GM21367 (cell line): ENCODE measurements around the gene NFIL3.
"Not testable (repeated sequence)": the region's sequence is repeated elsewhere in the genome, so short reads cannot be mapped to it uniquely, and the experiment has no call there.

Experiments used
- ATAC-seq: cut with Tn5 transposase; IDR thresholded peaks from one replicate; pipeline ENCODE4 v1.9.1; 2021; ENCODE audit not compliant: unreplicated experiment

NFIL3 gene, protein sequence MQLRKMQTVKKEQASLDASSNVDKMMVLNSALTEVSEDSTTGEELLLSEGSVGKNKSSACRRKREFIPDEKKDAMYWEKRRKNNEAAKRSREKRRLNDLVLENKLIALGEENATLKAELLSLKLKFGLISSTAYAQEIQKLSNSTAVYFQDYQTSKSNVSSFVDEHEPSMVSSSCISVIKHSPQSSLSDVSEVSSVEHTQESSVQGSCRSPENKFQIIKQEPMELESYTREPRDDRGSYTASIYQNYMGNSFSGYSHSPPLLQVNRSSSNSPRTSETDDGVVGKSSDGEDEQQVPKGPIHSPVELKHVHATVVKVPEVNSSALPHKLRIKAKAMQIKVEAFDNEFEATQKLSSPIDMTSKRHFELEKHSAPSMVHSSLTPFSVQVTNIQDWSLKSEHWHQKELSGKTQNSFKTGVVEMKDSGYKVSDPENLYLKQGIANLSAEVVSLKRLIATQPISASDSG

DNA sequence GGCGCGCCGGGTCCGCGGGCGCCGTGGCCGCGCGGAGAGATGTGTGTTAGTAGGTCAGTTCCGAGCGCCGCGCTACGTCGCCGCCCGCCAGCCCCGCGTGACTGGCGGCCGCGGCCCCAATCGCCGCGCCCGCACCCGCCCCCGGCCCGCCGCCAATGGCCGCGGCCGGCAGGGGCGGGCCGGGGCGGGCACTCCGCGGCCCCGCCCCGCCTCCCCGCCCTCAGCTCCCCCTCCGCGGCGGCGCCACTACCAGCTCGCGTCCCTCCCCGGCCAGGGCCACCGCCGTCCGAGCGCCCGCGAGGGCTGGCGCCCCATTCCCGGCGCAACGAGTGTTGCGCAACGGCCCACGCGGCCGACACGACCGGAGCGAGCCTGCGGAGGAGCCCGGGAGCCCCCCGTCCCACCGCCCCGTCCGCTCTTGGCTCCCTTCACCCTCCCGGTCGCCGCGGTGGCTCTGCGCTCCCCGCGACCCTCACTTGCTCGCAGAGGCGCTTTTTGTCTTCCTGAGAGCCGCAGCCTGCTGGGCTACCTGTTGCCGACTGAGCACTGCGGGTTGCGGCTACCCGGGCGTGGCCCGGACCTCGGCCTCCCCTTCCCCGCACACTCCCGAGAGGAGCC lies at the start of gene NFIL3:
NFIL3 (minus strand) TSS at position 48 of the 618 bp plus-strand sequence. CDS start 13,098 bp downstream, outside the sequence.
- peak; percentile 71 for ATAC-seq

DNA sequence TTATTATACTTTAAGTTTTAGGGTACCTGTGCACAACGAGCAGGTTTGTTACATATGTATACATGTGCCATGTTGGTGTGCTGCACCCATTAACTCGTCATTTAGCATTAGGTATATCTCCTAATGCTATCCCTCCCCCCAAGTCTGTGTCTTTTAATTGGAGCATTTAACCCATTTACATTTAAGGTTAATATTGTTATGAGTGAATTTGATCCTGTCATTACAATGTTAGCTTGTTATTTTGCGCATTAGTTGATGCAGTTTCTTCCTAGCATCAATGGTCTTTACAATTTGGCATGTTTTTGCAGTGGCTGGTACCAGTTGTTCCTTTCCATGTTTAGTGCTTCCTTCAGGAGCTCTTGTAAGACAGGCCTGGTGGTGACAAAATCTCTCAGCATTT lies 47.9 kb upstream of the NFIL3 start:
- ATAC-seq, result not testable (repeated sequence)

DNA sequence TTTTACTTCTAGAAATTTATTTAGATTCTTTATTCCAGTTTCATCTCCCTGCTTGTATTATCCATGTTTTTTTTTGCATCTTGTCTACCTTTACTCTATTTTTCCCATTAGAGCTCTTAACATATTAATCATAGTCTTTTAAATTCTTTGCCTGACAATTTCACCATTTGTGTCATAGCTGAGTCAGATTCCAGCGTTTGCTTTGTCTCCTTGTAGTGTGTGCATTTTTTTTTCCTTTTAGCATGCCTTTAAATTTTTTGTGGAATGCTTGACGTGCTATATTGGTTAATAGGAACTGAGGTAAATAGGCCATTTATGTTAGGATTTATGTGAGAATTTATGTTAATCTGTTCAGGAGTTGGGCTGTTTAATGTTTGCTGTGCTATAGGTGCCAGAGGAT lies 41.8 kb upstream of the NFIL3 start:
- ATAC-seq, result no peak

DNA sequence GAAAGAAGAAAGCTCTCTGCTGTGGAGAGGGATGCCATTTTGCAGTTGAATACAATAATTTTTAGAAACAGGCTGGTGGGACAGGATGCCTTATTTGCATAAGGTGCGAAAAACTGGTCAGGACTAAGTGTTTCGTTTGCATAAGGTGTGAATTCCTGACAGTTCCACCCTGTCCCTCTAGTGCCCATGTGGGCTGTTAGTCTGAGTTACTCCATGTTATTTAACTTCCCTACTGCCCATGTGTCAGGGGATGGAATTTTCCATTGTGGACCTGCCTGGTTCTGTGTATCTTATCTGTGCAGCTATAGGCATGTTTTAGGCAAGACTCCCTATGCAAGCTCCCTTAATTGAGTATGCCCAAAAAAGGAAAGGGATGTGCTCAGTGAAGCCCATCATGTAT lies 35.3 kb upstream of the NFIL3 start:
- no peak for ATAC-seq

DNA sequence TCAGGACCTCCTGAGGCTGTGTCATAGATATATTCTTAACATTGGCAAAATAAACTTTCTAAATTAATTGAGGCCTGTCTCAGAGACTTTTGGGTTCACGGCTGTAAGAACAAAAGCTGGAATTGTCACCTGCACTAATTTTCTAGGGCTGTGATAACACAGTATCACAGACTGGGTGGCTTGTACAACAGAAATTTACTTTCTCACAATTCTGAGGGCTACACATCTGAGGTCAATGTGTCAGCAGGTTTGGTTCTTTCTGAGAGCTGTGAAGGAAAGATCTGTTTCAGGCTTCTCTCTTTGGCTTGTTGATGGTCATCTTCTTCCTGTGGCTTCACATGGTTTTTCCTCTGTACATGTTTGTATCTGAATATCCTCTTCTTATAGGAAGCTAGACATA lies 29.2 kb upstream of the NFIL3 start:
- ATAC-seq, result no peak

DNA sequence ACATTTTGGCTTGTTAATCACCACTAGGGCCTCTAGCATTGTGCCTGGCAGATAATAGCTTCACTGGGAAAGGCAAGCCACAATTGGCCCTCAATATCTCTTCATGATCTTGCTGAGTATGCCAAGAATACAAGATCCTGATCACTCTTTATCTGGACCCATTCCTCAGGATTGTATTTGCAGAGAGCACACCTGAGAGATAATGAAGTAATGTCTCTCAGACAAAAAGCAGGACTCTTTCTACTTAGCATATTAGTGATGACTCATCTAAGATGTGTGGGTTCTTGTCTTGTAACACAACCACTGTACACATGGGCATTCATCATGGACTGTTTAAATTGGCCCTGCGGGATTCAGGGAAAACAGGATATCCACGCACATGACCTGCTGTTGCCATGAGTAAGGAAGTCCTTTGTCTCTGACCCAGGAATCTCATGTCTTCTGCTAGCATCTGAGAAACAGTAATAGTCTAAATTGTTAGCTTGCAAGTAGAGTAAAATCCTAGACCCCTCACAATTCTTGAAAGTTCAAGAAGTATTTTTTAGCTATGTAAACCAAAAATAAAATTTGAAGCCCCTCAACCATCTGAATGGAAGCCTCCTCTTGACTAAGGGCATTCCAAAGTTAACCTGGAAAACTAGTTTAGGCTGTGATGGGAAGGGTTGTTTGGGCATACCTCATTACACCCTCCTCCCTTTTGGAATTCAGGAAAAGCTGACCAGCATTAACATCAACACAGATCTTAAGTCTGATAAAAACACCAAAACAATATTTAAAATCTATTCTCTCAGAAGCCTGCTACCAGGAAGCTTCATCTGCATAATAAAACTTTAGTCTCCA lies 28.0 kb upstream of the NFIL3 start:
- no peak for ATAC-seq

DNA sequence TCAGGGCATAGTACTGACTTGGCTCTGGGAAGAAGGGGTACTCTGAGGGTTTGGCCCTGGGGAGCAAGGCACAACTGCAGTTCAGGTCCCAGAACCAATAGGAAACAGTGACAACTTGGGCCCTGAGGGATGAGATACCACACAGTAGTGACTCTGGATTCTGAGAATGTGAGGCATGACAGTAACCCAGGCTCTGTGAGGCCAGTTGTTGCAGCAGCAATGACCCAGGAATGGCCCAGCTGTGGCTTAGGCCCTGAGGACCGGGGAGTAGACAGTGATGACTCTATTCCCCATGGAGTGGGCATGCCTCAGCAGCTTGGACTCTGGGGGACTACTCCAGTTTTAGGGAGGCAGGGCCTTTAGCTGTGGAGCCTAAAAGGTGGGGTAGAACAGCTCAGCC lies 21.5 kb upstream of the NFIL3 start:
- ATAC-seq, result no peak

DNA sequence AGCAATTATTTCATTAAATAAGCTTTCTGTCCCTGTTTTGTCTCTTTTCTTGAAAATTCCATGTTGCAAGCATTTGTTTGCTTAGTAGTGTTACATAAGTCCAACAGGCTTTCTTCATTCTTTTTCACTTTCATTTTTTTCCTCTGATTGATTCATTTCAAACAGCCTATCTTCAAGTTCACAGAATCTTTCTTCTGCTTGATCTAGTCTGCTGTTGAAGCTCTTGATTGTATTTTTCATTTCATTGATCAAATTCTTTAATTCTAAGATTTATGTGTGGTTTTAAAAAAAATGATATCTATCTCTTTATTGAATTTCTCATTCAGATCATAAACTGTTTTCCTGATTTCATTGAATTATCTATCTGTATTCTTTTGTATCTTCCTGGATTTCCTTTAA lies 20.4 kb upstream of the NFIL3 start:
- ATAC-seq, result no peak

DNA sequence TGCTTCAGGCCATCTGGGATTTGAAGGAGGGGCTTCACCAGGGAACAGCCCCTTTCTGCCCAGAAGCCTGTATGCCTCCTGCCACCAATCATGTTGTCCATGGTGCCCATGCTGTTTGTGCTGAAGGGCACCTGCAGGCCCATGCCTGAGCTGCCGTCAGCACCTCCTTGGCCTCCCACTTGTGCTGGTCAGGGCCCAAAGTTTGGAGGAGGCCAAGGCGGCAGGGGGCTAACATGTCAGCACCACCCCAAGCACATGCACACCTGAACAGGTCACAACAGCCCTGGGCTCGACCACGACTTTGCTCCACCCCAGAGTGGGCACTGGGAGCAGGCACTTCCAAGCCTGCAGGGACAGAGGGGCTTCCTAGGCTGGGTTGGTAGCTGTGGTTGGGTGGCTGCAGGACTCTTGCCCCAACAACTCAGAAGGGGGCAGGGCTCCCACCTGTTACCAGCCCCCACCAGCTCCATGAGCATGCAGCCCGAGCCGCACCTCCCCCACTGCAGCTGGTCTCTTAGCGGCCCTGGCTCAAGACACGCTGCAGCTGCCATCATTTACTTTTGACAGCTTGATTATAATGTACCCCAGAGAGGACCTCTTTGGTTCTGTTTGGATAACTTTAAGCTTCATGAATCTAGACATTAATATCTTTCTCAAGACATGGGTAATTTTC lies 19.8 kb upstream of the NFIL3 start:
- no peak for ATAC-seq

DNA sequence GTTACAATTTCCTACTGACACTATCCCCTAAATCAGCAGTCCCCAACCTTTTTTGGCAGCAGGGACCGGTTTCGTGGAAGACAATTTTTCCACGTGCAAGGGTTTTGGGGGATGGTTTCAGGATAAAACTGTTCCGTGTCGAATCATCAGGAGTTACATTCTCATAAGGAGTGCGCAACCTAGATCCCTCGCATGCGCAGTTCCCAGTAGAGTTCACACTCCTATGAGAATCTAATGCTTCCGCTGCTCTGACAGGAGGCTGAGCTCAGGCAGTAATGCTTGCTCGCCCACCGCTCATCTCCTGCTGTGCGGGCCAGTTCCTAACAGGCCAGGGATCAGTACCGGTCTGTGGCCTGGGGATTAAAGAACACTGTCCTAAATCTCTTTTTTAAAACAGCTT lies 13.2 kb upstream of the NFIL3 start:
- no peak for ATAC-seq

DNA sequence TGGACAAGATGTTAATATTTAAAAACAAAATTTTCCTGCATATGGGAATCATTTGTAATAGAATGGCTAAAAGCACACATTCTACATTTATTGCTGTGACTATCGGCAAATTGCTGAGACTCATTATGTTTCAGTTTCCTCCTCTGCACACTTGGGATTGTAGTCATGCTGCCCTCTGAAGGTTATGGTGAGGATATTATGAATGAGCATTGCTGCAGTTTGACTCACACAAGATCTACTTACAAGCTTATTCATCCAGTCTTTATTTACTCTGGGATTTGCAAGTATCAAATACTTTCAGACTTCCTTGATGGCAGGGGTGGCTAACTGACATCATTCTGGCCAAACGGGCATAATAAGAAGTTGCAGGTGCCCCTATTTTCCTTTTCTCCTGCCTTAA lies 9.5 kb upstream of the NFIL3 start:
- no peak for ATAC-seq

DNA sequence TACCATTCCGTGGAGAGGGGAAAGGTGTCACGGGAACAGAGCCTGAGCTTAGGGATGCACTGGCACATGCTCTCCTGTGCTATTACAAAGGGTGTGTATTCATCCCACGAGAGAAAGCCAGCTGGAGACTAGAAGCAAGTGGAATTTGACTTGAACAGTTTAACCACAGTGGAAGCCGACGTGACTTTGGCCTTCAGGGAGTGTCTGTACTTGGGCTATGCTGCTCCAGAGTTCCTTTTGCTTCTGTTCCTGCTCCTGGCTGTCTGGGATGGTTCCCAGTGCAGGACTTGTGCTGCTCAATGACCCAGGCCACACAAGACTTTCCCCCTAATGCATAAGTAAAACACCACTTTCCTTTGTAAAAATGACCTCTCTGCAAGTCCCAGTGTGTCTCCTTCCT lies 7.9 kb upstream of the NFIL3 start:
- no peak for ATAC-seq

DNA sequence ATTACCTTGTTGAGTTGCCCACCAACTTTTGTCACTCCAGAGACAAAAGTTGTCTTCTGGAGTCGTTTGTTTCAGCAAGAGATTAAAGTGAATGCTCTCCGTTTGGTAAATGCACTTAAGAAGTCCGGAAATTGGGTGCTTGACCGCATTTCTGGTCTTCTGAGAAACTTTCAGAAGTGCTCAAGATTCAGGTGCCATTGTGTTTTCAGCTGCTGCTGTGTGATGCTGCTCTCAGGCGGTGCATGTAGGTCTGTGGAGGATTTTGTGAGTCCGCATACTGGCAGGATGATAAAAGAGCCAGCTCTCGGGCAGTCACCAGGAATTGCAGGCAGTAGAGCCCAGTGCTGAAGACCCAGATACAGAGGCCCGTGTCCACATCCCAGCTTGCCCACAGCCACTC lies 5.9 kb upstream of the NFIL3 start:
- ATAC-seq, result no peak

DNA sequence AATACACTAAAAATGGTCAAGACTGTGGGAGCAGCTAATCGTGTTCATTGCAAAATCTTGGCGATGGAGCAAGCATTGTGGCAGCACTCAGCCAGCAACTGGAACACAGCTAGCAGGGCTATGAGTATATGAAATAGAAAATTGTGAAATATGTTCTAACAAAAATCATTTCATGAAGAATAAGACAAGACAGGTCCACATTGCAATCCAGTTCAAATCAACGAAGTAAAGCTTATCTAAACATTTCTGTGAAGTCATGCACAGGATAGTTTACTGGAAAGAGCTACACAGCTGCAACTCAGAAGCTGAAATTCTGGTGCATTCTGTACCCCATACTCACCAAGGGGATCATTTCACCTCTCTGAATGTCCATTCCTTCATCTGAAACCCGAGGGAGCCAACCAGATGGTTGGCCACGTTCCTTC lies 5.3 kb upstream of the NFIL3 start:
- no peak for ATAC-seq

DNA sequence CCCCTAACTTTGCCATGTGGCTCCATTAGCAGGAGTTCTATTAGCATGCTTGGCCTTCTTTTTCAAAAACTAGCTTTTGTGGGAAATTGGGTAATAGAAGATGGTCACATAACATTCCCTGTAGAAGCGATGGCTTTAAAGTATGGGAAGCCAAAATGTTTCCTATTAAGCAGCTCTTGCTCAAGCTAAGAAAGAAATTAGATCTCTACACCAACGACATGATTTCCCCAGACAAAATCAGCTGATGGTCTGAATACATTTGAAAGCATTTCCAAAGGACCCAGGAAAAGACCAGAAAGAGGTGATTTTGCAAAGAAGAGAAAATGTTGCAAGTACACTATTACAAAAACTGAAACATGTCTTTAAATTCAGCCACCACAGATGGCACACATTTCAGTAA lies 4.8 kb upstream of the NFIL3 start:
- no peak for ATAC-seq

DNA sequence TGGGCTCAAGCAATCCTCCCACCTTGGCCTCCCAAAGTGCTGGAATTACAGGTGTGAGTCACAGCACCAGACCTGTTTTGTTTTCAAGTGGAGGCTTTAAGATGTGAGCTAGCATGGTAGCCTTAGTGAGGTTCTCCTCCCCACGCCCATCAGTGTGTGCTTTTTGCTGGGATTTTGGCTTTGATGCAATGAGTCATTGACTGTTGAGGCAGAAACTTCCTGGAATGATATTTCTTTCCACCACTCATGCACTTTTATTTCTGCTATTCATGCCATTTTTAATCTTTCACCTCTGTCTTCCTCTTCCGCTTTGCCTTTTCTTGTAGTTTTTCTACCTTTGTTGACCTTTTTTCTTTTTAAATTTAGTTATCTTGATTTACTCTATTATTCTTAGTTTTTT lies 4.2 kb upstream of the NFIL3 start:
- no peak for ATAC-seq

DNA sequence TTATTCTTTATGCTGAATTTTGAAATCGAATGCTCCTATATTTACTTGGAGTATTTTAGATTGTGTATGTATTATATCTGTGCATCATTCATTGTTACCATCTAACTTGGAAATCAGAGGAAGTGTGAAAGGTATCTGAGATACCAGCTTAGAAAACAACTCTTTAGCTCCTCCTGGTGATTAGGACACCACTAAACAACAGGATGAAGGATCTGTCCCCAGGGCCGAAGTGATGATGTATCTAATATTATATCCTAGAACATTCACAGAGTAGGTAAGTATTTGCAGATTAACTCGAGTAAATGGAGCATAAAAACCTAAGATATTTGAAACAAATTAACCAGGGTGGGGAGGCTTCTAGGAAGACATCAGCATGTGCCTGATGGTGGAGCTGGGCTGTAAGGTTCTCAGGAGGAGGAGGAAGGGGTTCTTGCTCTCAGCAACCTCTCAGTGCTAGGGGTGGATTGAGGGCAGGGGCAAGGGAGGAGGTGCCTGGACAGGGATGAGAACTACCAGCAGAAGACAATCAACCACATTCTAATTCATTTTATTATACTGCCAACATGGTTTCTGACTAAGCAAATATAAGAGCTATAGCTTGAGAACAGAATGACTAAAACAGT lies 2.6 kb upstream of the NFIL3 start:
- no peak for ATAC-seq

DNA sequence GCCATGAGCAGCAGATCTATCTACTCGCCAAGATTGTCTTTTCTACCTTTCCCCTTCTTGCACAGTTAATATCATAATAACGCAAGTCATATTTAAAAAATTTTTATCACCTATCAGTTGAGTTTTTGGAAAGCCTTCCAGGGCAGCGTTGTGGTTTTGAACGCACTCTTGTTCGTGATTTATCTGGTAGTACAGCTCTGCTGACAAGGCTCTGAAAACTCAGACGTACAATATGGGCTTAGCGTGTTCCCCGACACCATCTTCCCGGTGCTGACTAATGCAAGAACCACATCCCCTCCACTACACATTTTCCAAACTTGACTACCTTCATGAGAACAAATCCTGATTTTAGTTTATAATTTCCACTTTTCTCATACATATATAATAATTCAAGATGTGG lies 1.6 kb upstream of the NFIL3 start:
- ATAC-seq, result no peak

DNA sequence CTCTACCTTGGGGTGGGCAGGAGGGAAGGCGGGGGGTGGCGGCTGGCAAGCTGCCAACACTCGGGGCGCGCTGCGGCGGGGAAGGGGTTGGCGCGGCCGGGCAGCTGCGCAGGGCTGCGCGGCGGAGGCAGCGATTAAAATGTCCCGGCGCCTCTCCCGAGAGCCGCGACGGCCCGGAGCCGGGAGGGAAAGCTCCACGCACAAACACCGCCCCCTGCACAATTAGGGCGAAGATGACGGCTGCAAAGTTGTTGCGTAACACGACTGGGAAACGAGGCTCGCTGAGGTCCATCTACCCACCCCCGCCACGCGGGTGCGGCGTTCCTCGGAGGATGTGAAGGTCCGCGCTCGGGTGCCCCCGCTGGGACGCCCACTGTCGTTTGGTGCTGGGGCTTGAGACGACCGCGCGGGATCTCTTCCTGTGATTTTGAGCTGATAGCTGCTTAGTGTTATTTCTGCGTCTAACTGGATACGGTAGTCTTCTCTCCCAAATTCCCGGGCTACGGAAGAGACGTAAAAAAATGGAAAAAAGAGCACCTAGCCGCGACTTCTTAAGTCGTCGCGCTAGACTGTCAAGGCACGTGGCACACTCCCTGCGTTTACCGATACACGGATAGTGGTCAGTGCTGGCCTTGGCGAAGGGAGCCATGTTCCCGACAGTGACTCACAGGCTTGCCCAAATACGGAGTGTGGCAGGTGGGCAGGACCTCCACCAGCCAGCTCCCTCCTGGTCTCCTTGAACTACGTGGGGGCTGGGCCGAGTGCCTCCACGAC lies 958 bp upstream of the NFIL3 start:
- peak; percentile 11 for ATAC-seq
